GM12864 (cell line): ENCODE measurements around the gene GRK2.
A peak's percentile ranks its signal among the peaks of the same experiment; 100 is the strongest.

ENCODE experiments used
- DNase-seq: peaks from one replicate; pipeline ENCODE4 v3.0.0-alpha.2; 2011; ENCODE audit warnings: low read depth
- H3K4me3 ChIP-seq: 2 replicates; pipeline ENCODE4 v1.5.1; 2011; ENCODE audit warnings: mild to moderate bottlenecking, low read depth, low read length, control low read depth
- CTCF ChIP-seq: IDR thresholded peaks from 2 replicates; pipeline ENCODE4 v1.5.1; 2011; ENCODE audit warnings: low read depth, mild to moderate bottlenecking, moderate library complexity, low read length, control low read depth, inconsistent platforms; ENCODE audit errors: missing control alignments

The GRK2 gene

GRCh38 chr11:67247946-67248550 is 18.2 kb upstream of the GRK2 start:
- no peak for TF ChIP-seq CTCF
- no peak overlapping the region for H3K4me3 ChIP-seq
- no peak for DNase-seq

GRCh38 chr11:67248653-67249052 is 17.6 kb upstream of the GRK2 start:
- no peak for DNase-seq
- no peak for TF ChIP-seq CTCF

GRCh38 chr11:67250059-67251043 is 15.9 kb upstream of the GRK2 start:
- no peak for TF ChIP-seq CTCF
- DNase-seq, result no peak
- no peak overlapping the region for H3K4me3 ChIP-seq

More at GRCh38 chr11:67248653-67249052, 17.6 kb upstream of the GRK2 start:
- H3K4me3 ChIP-seq, result no peak overlapping the region

- DNase-seq, result no peak
- TF ChIP-seq CTCF, result no peak
- H3K4me3 ChIP-seq, result no peak overlapping the region
Observed at GRCh38 chr11:67251841-67252240, 14.4 kb upstream of the GRK2 start.

- DNase-seq, result no peak
- peak; percentile 46 for TF ChIP-seq CTCF
Observed at GRCh38 chr11:67252831-67253239, 13.4 kb upstream of the GRK2 start.

GRCh38 chr11:67253872-67254624 is 12.2 kb upstream of the GRK2 start:
- no peak for DNase-seq
- no peak for TF ChIP-seq CTCF
- H3K4me3 ChIP-seq, result no peak overlapping the region

More at GRCh38 chr11:67252831-67253239, 13.4 kb upstream of the GRK2 start:
- H3K4me3 ChIP-seq, result no peak overlapping the region
